ENCODE data around the gene KDM3A.
"Not testable (repeated sequence)": the region's sequence is repeated elsewhere in the genome, so short reads cannot be mapped to it uniquely, and the experiment has no call there.

KDM3A gene

DNA sequence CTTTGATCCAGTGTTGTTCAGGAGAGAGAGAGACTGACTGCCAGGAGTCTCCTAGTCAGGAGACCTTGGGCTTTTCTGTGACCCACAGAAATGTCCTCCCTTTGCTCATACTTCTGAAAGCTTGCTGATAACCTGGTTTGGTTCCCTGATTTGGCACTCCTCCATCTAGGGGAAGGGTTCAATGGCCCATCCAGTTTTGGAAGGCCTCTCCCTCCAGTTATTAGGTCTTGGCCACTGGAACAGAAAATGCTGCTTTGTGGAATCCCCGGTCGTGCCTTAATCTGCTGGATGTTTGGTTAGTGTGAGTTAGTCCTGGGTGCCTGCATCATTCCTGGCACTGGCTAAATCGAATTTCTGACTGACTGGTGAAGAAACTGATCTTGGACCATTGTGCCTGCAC is 35.7 kb downstream of the KDM3A start:
- DNase-seq (ENCODE audit: low spot score), result no peak

- DNase-seq (ENCODE audit: low spot score), result peak; percentile 37
These were observed 36.2 kb downstream of the KDM3A start for GRCh38 chr2:86477349-86477748.

- no peak for DNase-seq (ENCODE audit: low spot score)
These were observed 38.9 kb downstream of the KDM3A start for GRCh38 chr2:86480105-86480504.

- no peak for DNase-seq (ENCODE audit: low spot score)
These were observed 40.9 kb downstream of the KDM3A start for GRCh38 chr2:86482034-86482433.

GRCh38 chr2:86484385-86484784 is 43.2 kb downstream of the KDM3A start:
- DNase-seq (ENCODE audit: low spot score), result no peak

GRCh38 chr2:86485103-86485502 is 43.9 kb downstream of the KDM3A start:
- no peak for DNase-seq (ENCODE audit: low spot score)

GRCh38 chr2:86485802-86486201 is 44.6 kb downstream of the KDM3A start:
- DNase-seq (ENCODE audit: low spot score), result no peak

DNA sequence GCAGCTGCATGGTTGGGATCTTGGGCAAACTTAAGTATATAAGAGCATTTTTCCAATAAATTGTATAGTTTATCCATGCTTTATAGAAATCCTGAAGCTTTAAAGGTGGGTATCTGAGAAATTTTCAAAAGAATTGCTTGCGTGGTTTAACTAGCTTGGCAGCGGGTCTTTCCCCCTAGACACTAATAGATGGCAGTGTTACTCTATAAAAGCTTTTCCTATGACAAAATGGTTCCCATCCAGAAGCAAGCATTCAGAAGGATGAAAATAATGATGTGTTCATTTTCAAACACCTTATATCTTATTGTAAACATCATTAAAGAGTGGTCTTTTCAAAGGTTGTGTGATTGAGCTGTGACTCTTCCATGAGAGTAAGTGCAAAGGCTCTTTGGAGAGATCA is 45.9 kb downstream of the KDM3A start:
- no peak for DNase-seq (ENCODE audit: low spot score)

DNA sequence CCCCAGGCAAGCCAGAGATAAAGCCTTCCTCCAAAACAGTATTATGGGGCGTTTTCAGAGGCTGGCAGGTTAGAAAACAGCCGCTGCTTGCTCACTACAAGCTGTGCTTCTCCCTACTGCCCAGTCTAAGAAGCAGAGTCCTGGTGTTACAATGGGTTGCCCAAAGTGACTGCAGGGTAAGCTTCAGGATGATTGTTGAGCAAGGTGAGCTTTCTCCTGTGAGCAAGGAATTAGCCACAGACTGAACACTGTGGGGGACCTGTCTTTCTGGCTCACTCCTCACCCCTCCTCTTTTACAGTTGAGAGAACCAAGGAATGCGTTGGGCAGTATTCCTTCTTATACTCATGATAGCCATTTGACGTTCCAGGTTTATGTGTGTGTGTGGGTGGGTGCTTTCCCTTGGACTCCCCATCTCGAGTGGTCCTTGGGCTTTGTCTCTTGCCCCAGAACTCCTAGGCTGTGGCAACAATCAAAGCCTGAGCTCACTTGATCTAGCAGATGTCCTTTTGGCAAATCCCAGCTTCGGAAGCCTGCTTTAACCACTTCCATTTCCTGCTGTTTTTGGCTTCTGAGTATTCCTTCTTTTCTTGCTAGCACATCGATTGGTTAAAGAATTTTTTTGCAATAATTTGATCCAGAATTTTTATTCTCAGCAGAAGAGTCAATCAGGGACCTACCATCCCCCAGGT is 47.5 kb downstream of the KDM3A start:
- DNase-seq (ENCODE audit: low spot score), result no peak

- no peak for DNase-seq (ENCODE audit: low spot score)
These were observed 48.4 kb downstream of the KDM3A start for GRCh38 chr2:86489542-86489941.

DNA sequence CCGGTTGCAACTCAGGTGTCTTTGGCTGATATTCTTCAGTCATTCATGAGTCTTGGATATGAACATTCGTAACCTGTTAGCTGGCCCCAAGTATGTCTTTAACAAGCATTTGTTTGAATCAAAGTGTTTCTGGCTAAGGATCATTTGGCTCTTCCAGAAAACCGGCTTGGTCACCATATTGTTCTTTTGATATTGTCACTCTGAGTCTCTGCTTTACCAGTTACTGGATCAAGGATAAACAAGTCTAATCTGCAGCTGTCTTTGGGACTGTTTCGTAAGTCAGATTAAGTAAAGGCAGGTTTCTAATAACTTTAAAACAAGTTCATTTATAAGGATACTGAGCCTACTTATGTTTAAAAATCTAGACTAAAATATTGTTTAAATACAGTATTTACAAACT is 49.1 kb downstream of the KDM3A start:
- no peak for DNase-seq (ENCODE audit: low spot score)

DNA sequence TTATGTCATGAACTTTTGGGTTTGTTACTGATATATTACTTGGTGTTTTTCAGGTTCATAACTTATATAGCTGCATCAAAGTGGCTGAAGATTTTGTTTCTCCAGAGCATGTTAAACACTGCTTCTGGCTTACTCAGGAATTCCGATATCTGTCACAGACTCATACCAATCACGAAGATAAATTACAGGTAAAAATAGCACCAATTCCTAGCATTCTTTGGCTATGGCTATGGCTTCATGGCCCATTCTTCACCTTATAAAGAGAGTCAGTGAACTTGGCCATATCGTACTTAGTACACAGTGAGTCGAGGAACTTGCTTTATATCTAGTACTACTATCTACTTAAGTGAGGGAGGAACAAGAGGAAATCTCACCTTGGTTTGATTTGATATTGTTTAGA is 49.9 kb downstream of the KDM3A start:
- no peak for DNase-seq (ENCODE audit: low spot score)

DNA sequence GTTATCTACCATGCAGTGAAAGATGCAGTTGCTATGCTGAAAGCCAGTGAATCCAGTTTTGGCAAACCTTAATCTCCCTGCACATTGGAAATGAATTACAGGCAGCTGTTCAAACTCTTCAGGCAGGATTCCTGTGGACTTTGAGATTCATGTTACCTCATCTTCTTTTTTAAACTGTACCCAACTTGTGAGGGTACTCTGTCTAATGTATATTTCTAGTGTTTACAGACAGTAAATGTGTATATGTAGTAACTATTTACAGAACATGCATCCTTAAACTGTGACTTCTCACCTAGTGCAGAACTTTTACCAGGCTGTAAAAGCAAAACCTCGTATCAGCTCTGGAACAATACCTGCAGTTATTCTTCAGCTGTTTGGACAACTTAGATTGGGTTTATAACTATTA is 50.9 kb downstream of the KDM3A start:
- DNase-seq (ENCODE audit: low spot score), result no peak

DNA sequence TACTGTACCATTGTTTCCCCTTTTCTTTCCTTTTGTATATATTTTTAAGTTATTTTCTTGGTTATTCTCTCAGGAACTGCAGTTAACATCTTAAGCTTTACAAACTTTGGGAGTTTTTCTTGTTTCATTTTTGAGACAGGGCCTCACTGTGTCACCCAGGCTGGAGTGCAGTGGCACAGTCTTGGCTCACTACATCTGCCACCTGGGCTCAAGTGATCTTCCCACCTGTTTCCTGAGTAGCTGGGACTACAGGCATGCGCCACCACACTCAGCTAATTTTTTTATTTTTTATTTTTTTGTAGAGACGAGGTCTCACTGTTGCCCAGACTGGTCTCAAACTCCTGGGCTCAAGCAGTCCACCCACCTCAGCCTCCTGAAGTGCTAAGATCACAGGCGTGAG is 55.2 kb downstream of the KDM3A start:
- DNase-seq (ENCODE audit: low spot score), result not testable (repeated sequence)

GRCh38 chr2:86498468-86499260 is 57.5 kb downstream of the KDM3A start:
- no peak for DNase-seq (ENCODE audit: low spot score)

- no peak for DNase-seq (ENCODE audit: low spot score)
These were observed 58.2 kb downstream of the KDM3A start for GRCh38 chr2:86499326-86499725.

GRCh38 chr2:86500325-86501083 is 59.3 kb downstream of the KDM3A start:
- DNase-seq (ENCODE audit: low spot score), result no peak

DNA sequence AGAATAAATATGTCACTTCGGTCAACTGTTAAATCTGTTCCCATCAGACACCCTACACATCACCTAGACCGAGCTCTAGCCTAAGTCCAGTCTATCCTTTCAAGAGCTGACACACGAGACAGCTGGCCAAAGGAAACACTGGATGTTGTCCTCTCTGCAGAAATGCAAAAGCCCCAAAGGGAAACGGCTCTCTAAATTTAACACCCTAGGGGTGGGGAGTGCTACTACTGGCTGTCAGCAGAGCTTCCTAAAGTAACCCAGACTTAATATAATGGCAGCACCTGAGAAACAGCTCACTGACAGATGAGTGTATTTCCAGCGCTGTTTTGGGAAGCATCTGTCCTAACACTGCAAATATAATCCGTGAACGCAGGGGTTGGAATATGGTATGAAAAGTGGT is 66.4 kb downstream of the KDM3A start:
- DNase-seq (ENCODE audit: low spot score), result no peak

DNA sequence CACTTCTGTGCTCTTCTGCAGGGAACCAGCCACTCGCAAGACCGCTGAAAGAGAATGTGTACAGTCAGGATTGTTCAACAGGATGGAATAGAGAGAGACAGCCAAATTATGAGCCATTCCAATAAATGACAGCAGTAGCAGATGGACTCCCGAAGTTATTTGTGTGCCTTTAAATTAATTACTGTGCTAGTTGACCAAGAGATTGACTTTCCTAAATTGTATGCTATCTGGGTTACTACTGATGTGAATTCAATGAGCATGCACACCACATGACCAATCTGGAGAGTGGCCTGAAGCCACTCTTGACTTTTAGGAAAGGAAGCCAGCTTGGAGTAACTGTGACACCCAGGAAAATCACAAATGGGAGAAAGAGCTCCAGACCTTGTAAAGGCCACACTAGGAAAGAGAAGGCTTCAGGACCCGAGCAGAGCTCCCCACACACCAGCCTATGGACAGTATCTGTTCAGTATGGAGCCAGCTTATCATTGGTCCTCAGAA is 69.3 kb downstream of the KDM3A start:
- no peak for DNase-seq (ENCODE audit: low spot score)

DNA sequence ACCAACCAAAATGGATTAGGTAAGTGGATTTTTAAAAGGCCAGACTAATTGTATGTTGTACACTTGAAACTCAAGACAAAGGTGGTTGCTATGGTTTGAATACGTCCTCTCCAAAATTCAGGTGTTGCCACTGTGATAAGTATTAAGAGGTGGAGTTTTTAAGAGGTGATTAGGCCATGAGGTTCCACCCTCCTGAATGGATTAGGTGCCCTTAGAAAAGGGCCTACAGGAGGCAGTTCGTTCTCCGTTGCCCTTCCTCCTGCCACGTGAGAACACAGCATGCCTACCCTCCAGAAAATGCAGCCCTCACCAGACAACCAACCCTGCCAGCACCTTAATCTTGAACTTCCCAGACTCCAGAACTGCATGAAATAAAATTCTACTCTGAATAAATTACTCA is 70.9 kb downstream of the KDM3A start:
- no peak for DNase-seq (ENCODE audit: low spot score)

DNA sequence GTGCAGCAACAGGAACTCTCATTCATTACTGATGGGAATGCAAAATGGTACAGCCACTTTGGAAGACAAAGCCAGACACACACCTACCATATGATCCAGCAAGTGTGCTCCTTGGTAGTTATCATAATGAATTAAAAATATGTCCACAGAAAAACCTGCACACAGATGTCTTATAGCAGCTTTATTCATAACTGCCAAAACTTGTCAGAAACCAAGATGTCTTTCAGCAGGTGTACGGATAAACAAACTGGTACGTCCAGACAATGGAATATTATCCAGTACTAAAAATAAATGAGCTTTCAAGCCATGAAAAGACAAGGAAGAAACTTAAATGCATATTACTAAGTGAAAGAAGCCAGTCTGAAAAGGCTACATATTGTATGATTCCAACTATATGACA is 71.7 kb downstream of the KDM3A start:
- DNase-seq (ENCODE audit: low spot score), result no peak

GRCh38 chr2:86513948-86514660 is 72.9 kb downstream of the KDM3A start:
- DNase-seq (ENCODE audit: low spot score), result no peak
